Neural cell (in vitro differentiated cells): ENCODE measurements around the gene KLHL14. TPM values are rescaled to one million over a fixed set of nuclear protein-coding genes. Genes with fewer than 3 reads are reported as not detected.

Experiments
- H2AFZ ChIP-seq: fragments of 200-600, 300-800 bp; sonication (generic), shearing (Covaris generic); 2 replicates; pipeline ENCODE4 v1.6.0; 2014; ENCODE audit warnings: low read depth, mild to moderate bottlenecking, antibody characterized with exemption, low read length, moderate library complexity
- H3F3A ChIP-seq: fragments of 200-600 bp; shearing (Covaris generic); 2 replicates; pipeline ENCODE4 v1.6.1; 2016; ENCODE audit warnings: mild to moderate bottlenecking, moderate library complexity, mixed read lengths, antibody characterized with exemption, low read length; ENCODE audit not compliant: insufficient read depth, poor library complexity, severe bottlenecking
- H3K27ac ChIP-seq: fragments of 200-600, 300-800 bp; sonication (generic), shearing (Covaris generic); 2 replicates; pipeline ENCODE4 v1.5.1; 2014; ENCODE audit warnings: mild to moderate bottlenecking, low read length, moderate library complexity
- H3K27me3 ChIP-seq: fragments of 300-800, 200-600 bp; sonication (generic), shearing (Covaris generic); 2 replicates; pipeline ENCODE4 v1.6.0; 2014; ENCODE audit warnings: mild to moderate bottlenecking, low read depth, low read length, moderate library complexity; ENCODE audit not compliant: insufficient read depth
- H3K36me3 ChIP-seq: fragments of 300-800, 200-600 bp; sonication (generic), shearing (Covaris generic); 2 replicates; pipeline ENCODE4 v1.5.1; 2014; ENCODE audit warnings: mild to moderate bottlenecking, antibody characterized with exemption, low read length, moderate library complexity; ENCODE audit not compliant: insufficient read depth
- H3K4me2 ChIP-seq: fragments of 300-800, 200-600 bp; sonication (generic), shearing (Covaris generic); 2 replicates; pipeline ENCODE4 v1.6.0; 2014; ENCODE audit warnings: mild to moderate bottlenecking, low read length
- H3K4me3 ChIP-seq: fragments of 300-800, 200-600 bp; sonication (generic), shearing (Covaris generic); 2 replicates; pipeline ENCODE4 v1.5.1; 2014; ENCODE audit warnings: mild to moderate bottlenecking, low read length, moderate library complexity
- H3K79me2 ChIP-seq: fragments of 200-600 bp; shearing (Covaris generic); replicated peaks from 2 replicates; pipeline ENCODE4 v1.6.0; 2014; ENCODE audit warnings: mild to moderate bottlenecking, low read length, moderate library complexity; ENCODE audit not compliant: insufficient read depth
- H3K9ac ChIP-seq: fragments of 300-800, 200-600 bp; sonication (generic), shearing (Covaris generic); 2 replicates; pipeline ENCODE4 v1.6.1; 2016; ENCODE audit warnings: mild to moderate bottlenecking, low read length, mixed read lengths
- H3K9me2 ChIP-seq: fragments of 200-600 bp; shearing (Covaris generic); 2 replicates; pipeline ENCODE4 v1.6.1; 2016; ENCODE audit warnings: mild to moderate bottlenecking, low read length, mixed read lengths; ENCODE audit not compliant: insufficient read depth
- H3K9me3 ChIP-seq: fragments of 200-600, 300-800 bp; sonication (generic), shearing (Covaris generic); 2 replicates; pipeline ENCODE4 v1.6.1; 2016; ENCODE audit warnings: mild to moderate bottlenecking, mixed run types, low read length, moderate library complexity, mixed read lengths
- H4K20me1 ChIP-seq: fragments of 200-600 bp; shearing (Covaris generic); 2 replicates; pipeline ENCODE4 v1.6.1; 2016; ENCODE audit warnings: mild to moderate bottlenecking, mixed run types; ENCODE audit not compliant: insufficient read depth
- CTCF ChIP-seq: fragments of 450-650 bp; IDR thresholded peaks from 2 replicates; pipeline ENCODE4 v1.5.1; 2014; ENCODE audit warnings: antibody characterized with exemption, mild to moderate bottlenecking, moderate library complexity; ENCODE audit not compliant: poor library complexity, severe bottlenecking
- EP300 ChIP-seq: fragments of 450-650 bp; conservative IDR thresholded peaks from 2 replicates; pipeline ENCODE4 v1.6.1; 2014; ENCODE audit warnings: antibody characterized with exemption, mild to moderate bottlenecking, moderate library complexity; ENCODE audit not compliant: poor library complexity, severe bottlenecking
- EZH2 ChIP-seq: fragments of 200-600, 300-800 bp; shearing (Covaris generic), sonication (generic); IDR thresholded peaks from 2 replicates; pipeline ENCODE4 v1.6.1; 2014; ENCODE audit warnings: antibody characterized with exemption, low read length, borderline replicate concordance, mild to moderate bottlenecking; ENCODE audit not compliant: insufficient read depth, poor library complexity, severe bottlenecking
- MXI1 ChIP-seq: fragments of 450-650 bp; conservative IDR thresholded peaks from 2 replicates; pipeline ENCODE4 v1.6.1; 2014; ENCODE audit warnings: antibody characterized with exemption, mild to moderate bottlenecking; ENCODE audit not compliant: poor library complexity, severe bottlenecking
- POLR2AphosphoS5 ChIP-seq: IDR thresholded peaks from 2 replicates; pipeline ENCODE4 v1.6.1; 2012
- RAD21 ChIP-seq: fragments of 450-650 bp; conservative IDR thresholded peaks from 2 replicates; pipeline ENCODE4 v1.6.1; 2014; ENCODE audit warnings: antibody characterized with exemption, mild to moderate bottlenecking, moderate library complexity
- SMC3 ChIP-seq: fragments of 450-650 bp; conservative IDR thresholded peaks from 2 replicates; pipeline ENCODE4 v1.6.1; 2014; ENCODE audit warnings: antibody characterized with exemption, mild to moderate bottlenecking, moderate library complexity; ENCODE audit not compliant: poor library complexity
- TAF1 ChIP-seq: IDR thresholded peaks from 2 replicates; pipeline ENCODE4 v1.6.1; 2012; ENCODE audit warnings: low read depth
- polyA plus RNA-seq: library from polyadenylated mRNA; depleted of rRNA; stranded (reverse); fragments of >200 nt; gene quantifications from 2 replicates; pipeline ENCODE4 v1.2.3, GENCODE V29; 2014
- TF ChIP-seq, protein P1 (sequence below): IDR thresholded peaks from 2 replicates; pipeline ENCODE4 v1.6.1; 2012; ENCODE audit warnings: borderline replicate concordance

KLHL14 gene
- polyA plus RNA-seq, 1 donor from 2014 or later: 0.33 TPM

- no peaks in the 10 kb centered on the region for H3F3A ChIP-seq
- H3K4me3 ChIP-seq: no peak overlapping the region
- no peaks in the 10 kb centered on the region for H3K79me2 ChIP-seq
- no peak overlapping the region for H3K9ac ChIP-seq
- H3K9me3 ChIP-seq: no peaks in the 10 kb centered on the region
- H3K4me2 ChIP-seq: no peak overlapping the region
- H3K27me3 ChIP-seq: no peaks in the 10 kb centered on the region
- no peaks in the 10 kb centered on the region for H3K36me3 ChIP-seq
- H3K9me2 ChIP-seq: no peaks in the 10 kb centered on the region
- no peaks in the 10 kb centered on the region for H4K20me1 ChIP-seq
- H2AFZ ChIP-seq: no peak overlapping the region
- no peak for TF ChIP-seq POLR2AphosphoS5
- no peak for TF ChIP-seq SMC3
- no peak for TF ChIP-seq CTCF
- TF ChIP-seq, protein P1, sequence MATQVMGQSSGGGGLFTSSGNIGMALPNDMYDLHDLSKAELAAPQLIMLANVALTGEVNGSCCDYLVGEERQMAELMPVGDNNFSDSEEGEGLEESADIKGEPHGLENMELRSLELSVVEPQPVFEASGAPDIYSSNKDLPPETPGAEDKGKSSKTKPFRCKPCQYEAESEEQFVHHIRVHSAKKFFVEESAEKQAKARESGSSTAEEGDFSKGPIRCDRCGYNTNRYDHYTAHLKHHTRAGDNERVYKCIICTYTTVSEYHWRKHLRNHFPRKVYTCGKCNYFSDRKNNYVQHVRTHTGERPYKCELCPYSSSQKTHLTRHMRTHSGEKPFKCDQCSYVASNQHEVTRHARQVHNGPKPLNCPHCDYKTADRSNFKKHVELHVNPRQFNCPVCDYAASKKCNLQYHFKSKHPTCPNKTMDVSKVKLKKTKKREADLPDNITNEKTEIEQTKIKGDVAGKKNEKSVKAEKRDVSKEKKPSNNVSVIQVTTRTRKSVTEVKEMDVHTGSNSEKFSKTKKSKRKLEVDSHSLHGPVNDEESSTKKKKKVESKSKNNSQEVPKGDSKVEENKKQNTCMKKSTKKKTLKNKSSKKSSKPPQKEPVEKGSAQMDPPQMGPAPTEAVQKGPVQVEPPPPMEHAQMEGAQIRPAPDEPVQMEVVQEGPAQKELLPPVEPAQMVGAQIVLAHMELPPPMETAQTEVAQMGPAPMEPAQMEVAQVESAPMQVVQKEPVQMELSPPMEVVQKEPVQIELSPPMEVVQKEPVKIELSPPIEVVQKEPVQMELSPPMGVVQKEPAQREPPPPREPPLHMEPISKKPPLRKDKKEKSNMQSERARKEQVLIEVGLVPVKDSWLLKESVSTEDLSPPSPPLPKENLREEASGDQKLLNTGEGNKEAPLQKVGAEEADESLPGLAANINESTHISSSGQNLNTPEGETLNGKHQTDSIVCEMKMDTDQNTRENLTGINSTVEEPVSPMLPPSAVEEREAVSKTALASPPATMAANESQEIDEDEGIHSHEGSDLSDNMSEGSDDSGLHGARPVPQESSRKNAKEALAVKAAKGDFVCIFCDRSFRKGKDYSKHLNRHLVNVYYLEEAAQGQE: no peak
- no peak for TF ChIP-seq TAF1
- TF ChIP-seq EP300: no peak
- no peak for TF ChIP-seq RAD21
- no peak for TF ChIP-seq MXI1
- no peak for TF ChIP-seq EZH2
- no peak overlapping the region for H3K27ac ChIP-seq
These were observed 77.3 kb downstream of the KLHL14 start for GRCh38 chr18:32695534-32695933.

DNA sequence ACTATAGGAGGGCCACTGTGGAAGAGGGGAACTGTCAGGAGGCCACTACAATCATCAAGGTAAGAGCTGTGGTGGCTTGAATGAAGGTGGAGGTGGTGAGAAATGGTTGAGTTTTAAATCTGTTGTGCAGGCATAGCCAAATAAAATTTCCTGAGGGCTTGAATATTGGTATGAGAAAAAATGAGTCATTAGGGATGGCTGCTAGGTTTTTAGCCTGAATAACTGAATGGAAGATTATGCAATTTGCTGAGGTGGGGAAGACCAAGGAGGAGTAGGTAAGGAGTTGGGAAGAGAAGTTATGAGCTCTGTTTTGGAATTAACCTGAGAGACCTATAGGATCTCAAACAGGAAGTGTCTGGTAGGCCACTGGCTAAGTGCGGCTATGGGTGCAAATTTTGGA, 84.0 kb downstream of the KLHL14 start:
- no peak overlapping the region for H3K9ac ChIP-seq
- H3K79me2 ChIP-seq: no peaks in the 10 kb centered on the region
- no peaks in the 10 kb centered on the region for H3K27me3 ChIP-seq
- TF ChIP-seq RAD21 (no peak), MXI1 (no peak), TAF1 (no peak), POLR2AphosphoS5 (no peak), EZH2 (no peak), CTCF (no peak), SMC3 (no peak)
- TF ChIP-seq, protein P1: no peak
- H3K27ac ChIP-seq: no peak overlapping the region
- no peak overlapping the region for H3K4me3 ChIP-seq
- H3K4me2 ChIP-seq: no peak overlapping the region
- H3F3A ChIP-seq: no peaks in the 10 kb centered on the region
- no peaks in the 10 kb centered on the region for H4K20me1 ChIP-seq
- no peaks in the 10 kb centered on the region for H3K9me2 ChIP-seq
- H3K9me3 ChIP-seq: no peaks in the 10 kb centered on the region
- H3K36me3 ChIP-seq: no peaks in the 10 kb centered on the region
- no peak overlapping the region for H2AFZ ChIP-seq
